ENCODE results near the gene RNF2.

RNF2 gene

DNA sequence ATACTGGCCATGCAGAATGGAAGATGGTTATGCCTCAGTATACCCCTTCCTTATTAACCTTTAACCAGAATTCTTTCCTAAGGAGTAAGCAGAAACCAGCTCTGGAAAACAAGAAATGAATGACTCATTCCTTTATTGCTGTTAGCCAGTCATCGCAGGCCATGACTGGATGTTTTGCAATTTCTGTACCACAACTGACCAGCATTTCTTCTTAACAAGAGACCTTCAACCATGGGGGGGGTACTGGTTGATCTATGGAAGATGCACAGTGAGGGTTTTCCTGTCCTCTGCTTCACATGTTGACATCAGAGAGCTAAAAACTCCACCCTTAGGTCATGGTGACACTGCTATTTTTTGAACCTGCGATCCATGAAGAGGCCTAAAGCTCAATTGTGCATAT is 28.0 kb upstream of the RNF2 start:
- DNase-seq (ENCODE audit: low spot score) = no peak
- TF ChIP-seq, protein P1, sequence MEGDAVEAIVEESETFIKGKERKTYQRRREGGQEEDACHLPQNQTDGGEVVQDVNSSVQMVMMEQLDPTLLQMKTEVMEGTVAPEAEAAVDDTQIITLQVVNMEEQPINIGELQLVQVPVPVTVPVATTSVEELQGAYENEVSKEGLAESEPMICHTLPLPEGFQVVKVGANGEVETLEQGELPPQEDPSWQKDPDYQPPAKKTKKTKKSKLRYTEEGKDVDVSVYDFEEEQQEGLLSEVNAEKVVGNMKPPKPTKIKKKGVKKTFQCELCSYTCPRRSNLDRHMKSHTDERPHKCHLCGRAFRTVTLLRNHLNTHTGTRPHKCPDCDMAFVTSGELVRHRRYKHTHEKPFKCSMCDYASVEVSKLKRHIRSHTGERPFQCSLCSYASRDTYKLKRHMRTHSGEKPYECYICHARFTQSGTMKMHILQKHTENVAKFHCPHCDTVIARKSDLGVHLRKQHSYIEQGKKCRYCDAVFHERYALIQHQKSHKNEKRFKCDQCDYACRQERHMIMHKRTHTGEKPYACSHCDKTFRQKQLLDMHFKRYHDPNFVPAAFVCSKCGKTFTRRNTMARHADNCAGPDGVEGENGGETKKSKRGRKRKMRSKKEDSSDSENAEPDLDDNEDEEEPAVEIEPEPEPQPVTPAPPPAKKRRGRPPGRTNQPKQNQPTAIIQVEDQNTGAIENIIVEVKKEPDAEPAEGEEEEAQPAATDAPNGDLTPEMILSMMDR (IDR thresholded peaks at IDR 0.05; ENCODE audit: extremely low read depth, missing control alignments) = no peak

DNA sequence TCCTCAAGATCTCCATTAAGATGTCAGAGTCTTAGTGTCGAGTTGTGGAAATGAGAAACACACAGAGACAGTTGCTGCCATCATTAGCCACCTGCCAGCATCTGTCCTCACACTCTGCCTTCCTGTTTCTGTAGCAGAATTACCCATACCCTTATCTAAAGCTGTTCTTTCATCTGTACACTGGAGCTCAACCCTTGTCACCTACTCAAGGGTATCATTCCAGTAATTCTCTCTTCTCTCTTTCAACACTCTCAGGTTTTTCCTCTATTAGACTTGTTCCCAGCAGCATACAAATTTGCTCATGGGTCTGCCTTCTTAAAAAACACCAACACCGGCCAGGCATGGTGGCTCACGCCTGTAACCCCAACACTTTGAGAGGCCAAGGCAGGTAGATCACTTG is 27.4 kb upstream of the RNF2 start:
- no peak for DNase-seq (ENCODE audit: low spot score)
- TF ChIP-seq, protein P1 (IDR thresholded peaks at IDR 0.05; ENCODE audit: extremely low read depth, missing control alignments) = no peak

GRCh38 chr1:185027252-185027882 is 18.0 kb upstream of the RNF2 start:
- no peak for DNase-seq (ENCODE audit: low spot score)

GRCh38 chr1:185033686-185034085 is 11.7 kb upstream of the RNF2 start:
- TF ChIP-seq, protein P1 (IDR thresholded peaks at IDR 0.05; ENCODE audit: extremely low read depth, missing control alignments) = no peak
- no peak for DNase-seq (ENCODE audit: low spot score)

More at GRCh38 chr1:185027252-185027882, 18.0 kb upstream of the RNF2 start:
- TF ChIP-seq, protein P1 (IDR thresholded peaks at IDR 0.05; ENCODE audit: extremely low read depth, missing control alignments) = no peak

GRCh38 chr1:185035258-185035657 is 10.1 kb upstream of the RNF2 start:
- TF ChIP-seq, protein P1 (IDR thresholded peaks at IDR 0.05; ENCODE audit: extremely low read depth, missing control alignments) = no peak
- DNase-seq (ENCODE audit: low spot score) = no peak

- DNase-seq (ENCODE audit: low spot score) = no peak
- TF ChIP-seq, protein P1 (IDR thresholded peaks at IDR 0.05; ENCODE audit: extremely low read depth, missing control alignments) = no peak
These were observed 6.5 kb upstream of the RNF2 start for GRCh38 chr1:185038813-185039376.

DNA sequence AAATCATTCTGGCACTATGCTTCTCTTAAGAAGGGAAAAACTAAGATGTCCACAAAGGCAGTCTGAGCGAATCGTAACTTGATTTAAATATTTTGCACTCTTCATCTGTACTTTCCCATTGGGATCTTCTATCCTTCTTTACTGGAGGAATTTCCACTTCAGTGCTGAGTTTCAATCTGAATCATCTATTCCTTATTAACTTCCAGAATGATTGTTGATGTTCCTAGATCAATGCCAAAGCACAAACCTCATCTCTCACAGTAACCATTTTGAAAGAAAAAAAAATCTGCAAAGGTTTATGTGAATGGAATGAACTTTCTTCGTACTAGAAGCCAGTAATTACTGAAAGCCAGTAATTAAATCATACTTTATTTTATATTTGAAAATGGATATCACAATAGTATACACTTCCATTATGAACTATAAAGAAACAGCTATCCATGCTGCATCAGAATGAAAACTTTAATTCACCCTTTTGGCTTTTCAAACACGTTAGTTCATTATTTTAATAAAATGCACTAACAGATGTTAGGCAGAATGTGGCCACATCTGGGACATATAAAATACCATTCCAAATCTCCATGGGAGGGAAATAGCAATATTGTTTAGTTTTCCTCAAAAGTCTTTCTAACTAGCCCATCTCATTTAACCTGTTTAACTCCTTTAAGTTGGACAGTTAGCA is 5.5 kb upstream of the RNF2 start:
- DNase-seq (ENCODE audit: low spot score) = no peak
- TF ChIP-seq, protein P1 (IDR thresholded peaks at IDR 0.05; ENCODE audit: extremely low read depth, missing control alignments) = no peak
